ENCODE results near the gene OTOF.
"Not testable (repeated sequence)": the region's sequence is repeated elsewhere in the genome, so short reads cannot be mapped to it uniquely, and the experiment has no call there.

The OTOF gene

GRCh38 chr2:26479131-26479788 lies 1.3 kb upstream of the OTOF start:
- no peak for DNase-seq

DNA sequence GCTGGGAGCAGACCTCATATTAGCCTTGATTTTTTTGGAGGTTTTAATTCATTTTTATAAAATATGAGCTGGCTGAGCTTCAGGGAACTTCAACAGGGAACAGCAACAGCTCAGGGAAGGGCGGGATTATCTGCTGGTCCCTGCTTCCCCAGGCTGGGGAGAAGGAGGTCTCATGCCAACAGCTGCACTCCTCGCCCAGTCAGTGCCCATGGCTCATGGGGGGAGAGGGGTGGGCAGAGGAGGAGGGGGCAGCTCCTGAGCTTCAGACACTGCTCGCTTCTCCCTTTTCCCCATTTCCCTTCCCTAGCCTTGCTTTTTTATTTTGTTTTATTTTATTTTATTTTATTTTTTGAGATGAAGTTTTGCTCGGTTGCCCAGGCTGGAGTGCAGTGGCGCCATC lies 442 bp upstream of the OTOF start:
- DNase-seq, result no peak

DNA sequence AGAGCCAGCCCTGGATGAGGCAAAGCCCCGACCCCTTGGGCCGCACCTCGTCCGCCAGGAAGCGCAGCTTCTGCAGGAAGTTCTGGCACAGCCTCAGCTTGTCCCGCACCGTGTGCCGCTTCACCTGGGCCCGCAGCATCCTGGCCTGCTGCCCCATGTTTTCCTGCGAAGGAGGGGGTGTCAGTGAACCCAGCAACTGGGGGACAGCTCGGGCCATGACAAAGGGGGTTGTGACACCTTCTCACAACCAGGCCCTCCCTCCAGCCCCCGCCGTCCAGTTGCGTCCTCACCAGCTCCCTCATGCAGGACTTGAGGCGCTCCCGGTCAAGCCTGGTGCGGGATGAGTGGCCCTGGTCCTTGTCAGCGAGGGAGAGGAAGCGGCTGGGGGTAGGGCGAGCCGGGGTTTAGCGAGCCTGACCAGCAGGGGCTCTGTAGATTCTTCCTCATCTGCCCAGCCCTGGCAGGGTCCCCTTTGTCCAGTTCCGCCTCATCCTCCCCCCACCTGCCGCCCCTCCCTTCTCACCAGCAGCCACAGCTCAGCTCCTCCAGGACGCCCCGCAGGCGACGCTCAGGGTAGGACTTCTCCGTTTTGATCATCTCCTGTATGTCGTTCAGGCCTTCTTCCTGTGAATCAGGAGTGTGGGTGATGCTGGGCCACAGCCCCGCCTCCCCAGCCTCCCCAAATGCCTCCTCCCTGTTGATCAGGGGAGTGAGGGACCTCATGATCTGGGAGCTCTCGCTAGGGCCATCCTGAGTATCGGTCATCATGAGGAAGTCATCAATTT lies 606 bp downstream of the OTOF start:
- DNase-seq, result no peak

GRCh38 chr2:26475832-26476501 lies 2.0 kb downstream of the OTOF start:
- no peak for DNase-seq

DNA sequence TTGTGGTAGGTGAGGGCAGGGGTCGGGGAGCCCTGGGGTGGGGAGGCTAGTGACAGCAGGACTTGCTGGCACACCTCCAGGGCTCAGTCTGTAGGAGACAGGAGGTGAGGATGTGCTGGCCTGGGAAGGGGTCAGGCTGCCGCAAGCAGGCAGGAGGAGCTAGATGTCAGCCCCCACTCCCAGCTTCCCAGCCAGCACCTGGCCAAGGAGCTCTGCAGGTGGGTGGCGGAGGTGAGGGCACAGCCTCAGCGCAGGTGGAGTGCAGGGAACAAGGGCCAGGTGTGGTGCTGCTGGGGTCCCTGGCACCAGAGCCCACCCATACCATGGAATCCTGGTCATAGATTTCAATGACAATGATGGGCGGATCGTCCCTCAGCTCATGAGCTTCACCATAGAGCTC lies 2.9 kb downstream of the OTOF start:
- no peak for DNase-seq

- no peak for DNase-seq
Observed at GRCh38 chr2:26474261-26474785, 3.6 kb downstream of the OTOF start.

- no peak for DNase-seq
Observed at GRCh38 chr2:26473796-26474195, 4.1 kb downstream of the OTOF start.

DNA sequence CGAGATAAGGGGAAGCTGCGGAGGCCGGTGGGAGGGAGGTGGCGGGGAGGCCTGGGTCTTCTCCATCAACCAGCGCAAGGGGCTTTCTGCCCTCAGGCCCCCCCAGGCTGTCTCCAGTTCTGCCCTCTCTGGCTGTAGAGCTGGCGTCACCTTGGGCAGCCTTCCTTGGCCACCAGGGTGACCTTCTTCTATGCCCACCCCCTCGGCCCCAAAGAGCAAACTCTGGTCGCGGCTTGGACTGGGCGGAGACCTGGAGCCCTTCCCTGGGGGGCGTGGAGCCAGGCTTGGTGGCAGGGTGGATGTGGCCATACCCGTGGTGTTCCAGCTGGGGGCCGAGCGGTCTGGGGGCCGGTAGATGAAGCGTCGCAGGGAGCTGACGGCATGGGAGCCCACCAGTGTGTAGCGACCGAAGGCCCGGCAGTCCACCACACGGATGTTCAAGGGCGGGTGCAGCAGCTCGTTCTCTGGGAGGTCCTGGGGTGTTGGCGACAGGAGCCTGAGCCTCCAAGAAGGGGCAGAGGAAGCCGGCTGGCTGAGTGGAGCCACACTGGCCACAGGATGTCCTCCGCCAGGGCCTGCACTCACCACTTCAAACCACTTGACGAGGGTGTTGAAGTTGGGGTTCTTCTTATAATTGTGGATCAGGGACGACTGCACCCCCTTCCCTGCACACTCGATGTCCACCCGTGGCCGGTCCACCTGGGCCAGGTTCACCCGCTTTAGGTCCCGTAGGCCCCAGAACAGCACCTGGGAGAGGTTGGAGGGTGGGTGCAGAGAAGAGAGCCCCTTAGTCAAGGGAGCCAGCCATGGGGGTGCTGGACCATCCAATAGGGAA lies 4.9 kb downstream of the OTOF start:
- no peak for DNase-seq

DNA sequence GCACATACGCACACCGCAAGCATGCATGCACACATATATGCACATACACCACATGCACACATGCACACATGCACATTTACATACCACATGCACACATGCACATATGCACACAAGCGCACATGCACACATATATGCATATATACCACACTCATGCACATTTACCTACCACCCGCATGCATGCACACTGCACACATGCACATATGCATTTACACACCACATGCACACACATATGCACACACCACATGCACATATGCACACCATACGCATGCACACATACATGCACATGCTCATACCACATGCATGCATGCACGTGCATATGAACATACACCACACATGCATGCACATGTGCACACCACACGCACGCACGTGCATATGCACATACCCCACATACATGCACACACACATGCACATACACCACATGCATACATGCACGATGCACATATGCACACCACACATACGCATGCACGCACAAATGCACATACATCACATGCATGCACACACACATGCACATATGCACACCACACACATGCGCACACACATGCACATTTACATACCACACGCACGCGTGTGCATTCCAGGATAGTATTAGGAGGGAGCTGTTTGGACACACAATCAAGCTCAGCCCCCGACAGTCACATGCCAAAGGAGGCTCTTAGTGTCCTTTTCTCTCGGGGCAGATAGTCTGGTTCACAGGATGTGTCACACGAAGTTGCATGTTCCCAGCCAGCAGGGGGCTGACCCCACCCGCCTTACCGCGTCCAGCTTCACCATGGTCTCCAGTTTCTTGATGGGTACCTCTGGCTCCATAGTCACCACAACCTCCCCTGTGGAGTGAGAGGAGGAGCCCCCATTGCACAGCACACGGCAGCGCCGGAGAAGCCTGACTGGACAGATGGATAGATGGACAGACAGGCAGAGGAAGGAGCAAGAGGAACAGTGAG lies 5.9 kb downstream of the OTOF start:
- DNase-seq, result no peak

GRCh38 chr2:26471289-26471688 lies 6.6 kb downstream of the OTOF start:
- no peak for DNase-seq

DNA sequence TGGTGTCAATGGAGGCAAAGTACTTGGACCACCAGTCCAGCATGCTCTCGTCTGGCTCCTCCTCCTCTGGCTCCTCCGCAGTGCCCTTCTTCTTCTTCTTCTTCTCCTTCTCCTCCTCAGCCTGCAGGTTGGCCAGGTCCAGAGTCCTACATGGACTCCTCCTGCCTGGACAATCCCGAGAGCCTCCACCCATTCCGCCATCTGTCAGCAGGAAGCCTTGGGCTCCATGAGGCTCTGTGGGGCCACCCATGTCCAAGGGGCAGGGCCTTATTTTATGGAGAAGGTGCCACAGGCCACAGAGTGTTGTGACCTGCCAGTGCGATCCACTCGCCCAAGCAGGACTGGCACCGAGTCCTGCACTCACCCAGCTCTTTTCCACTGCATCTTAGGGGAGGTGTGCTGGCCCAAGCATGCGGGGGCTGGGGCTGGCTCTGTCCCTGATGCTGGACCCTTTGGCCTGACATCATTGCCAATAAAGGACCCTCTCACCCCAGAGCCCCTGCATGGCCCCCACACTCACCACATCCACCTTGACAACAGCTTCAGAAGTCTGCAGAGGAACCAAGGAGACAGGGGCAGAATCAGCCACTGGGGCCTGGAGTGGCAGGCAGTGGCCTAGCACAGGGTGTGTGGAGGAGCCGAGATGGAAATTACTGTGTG lies 7.2 kb downstream of the OTOF start:
- DNase-seq, result no peak

DNA sequence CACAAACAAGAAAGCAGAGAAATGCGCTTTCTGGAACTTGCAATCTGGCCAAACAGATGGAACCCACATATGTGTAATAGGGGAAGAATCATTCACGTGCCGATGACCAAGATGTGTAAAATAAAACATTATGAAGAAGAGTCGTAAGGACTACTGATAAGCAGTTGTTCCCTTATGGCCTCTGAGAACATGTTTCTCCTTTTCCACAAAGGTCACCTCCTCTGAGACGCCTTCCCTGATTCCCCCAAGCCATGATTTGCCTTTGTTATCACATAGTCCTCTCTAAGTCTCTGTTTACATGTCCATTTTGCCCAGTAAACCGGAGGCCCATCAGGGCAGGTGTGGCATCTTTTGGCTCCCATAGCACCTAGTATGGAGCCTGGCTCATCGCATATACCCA lies 8.0 kb downstream of the OTOF start:
- no peak for DNase-seq

GRCh38 chr2:26469092-26469710 lies 8.7 kb downstream of the OTOF start:
- no peak for DNase-seq

GRCh38 chr2:26468544-26468943 lies 9.4 kb downstream of the OTOF start:
- not testable (repeated sequence) for DNase-seq

GRCh38 chr2:26466662-26467310 lies 11.1 kb downstream of the OTOF start:
- no peak for DNase-seq

GRCh38 chr2:26465981-26466471 lies 11.9 kb downstream of the OTOF start:
- no peak for DNase-seq

DNA sequence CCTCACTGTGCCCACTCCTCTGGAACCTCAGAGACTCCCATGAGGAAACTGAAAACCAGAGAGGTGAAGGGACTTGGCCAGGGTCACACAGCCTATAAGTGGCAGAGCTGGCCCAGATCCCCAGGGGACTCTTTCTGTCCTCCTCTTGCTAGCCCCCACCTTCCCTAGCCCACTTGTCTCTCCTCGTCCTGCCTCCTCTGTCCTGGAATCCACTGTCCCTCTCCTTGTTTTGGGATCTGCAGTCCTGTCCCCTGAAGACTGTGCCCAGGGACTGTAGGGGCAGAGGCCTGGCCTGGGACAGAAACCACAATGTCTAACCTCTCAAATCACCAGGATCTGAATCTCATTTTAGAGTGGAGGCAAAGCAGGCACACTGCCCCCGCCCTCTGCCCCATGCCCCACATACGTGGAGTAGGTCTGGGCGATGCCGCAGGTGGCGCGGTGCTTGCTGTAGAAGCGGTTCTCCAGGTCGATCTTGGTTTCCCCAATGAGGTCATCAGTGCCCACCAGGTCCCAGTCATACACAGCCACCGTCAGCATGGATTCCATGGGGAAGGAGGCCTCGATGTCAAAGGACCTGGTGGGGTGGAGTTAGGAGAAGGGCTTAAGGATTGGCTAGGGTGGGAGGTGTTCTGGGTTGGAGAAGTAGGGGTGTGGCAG lies 12.5 kb downstream of the OTOF start:
- DNase-seq, result no peak

DNA sequence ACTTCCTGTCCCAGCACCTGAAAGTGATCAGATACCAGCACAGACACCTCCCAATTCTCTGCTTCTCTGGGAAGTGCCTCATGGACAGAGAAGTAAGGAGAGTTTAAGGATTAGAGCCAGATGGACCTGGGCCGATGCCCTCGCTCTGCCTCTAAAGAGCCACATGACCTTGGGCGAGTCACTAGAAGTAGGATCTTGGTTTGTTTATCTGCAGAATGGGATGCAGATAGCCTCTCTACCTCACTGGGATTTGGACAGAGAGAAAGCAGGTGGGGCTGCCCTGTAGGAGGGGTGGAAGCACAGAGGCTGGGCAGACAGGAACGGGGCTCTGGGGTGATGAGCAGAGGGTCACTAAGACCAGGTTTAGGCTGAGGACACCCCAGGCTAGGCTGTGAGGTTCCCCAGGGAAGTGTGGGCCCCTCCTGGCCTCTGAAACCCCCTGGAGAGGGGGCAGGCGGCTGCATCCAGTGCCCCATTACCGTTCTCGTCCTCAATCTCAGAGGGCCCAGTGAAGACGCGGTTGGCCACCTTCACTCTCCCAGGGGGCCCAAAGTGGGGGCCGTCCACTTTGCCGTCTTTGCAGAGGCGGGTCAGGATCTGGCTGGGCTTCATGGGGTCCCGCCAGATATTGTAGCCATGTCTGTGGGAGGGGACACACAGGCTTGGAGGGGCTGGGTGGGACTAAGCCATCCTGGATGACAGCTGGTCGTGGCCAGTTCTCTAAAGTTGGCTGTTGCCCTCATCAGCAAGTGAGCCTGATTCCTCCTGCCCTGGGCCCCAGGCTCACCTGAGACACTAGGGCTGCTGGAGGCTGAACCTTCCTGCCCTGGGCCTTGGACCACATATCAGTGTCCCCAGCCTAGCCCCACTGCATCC lies 13.3 kb downstream of the OTOF start:
- DNase-seq, result no peak

Measured in SIG-M5 (cell line).